AML-193 (cell line): ENCODE measurements around the gene NQO1.
A peak's percentile ranks its signal among the peaks of the same experiment; 100 is the strongest.

Experiments
- DNase-seq, 2 experiments: peaks; one replicate each; lab custom pipeline; 2025; lab: John Stamatoyannopoulos, UW

The NQO1 gene

GRCh38 chr16:69706256-69706974, 19.9 kb downstream of the NQO1 start:
- DNase-seq: peak; percentile 33 to 45

GRCh38 chr16:69703638-69704037, 22.7 kb downstream of the NQO1 start:
- DNase-seq: no peak

GRCh38 chr16:69701866-69702265, 24.5 kb downstream of the NQO1 start:
- no peak for DNase-seq

- no peak for DNase-seq
These were observed 24.9 kb downstream of the NQO1 start for GRCh38 chr16:69701452-69701851.

GRCh38 chr16:69699915-69700314, 26.4 kb downstream of the NQO1 start:
- no peak for DNase-seq

GRCh38 chr16:69698404-69698803, 28.0 kb downstream of the NQO1 start:
- DNase-seq: no peak

- no peak for DNase-seq
These were observed 32.4 kb downstream of the NQO1 start for GRCh38 chr16:69693916-69694315.

- no peak for DNase-seq
These were observed 34.1 kb downstream of the NQO1 start for GRCh38 chr16:69691980-69692911.

- no peak for DNase-seq
These were observed 37.8 kb downstream of the NQO1 start for GRCh38 chr16:69688589-69688988.

GRCh38 chr16:69680358-69680757, 46.0 kb downstream of the NQO1 start:
- no peak for DNase-seq

- DNase-seq: no peak
These were observed 53.2 kb downstream of the NQO1 start for GRCh38 chr16:69672998-69673713.

GRCh38 chr16:69672315-69672997, 53.9 kb downstream of the NQO1 start:
- no peak for DNase-seq

GRCh38 chr16:69669577-69669976, 56.8 kb downstream of the NQO1 start:
- no peak for DNase-seq

- DNase-seq: peak; percentile 7 to 16
These were observed 62.5 kb downstream of the NQO1 start for GRCh38 chr16:69663846-69664245.

GRCh38 chr16:69662901-69663300, 63.5 kb downstream of the NQO1 start:
- no peak for DNase-seq

GRCh38 chr16:69660166-69660565, 66.2 kb downstream of the NQO1 start:
- no peak for DNase-seq
